ENCODE data around the gene RPL18A.

DNA sequence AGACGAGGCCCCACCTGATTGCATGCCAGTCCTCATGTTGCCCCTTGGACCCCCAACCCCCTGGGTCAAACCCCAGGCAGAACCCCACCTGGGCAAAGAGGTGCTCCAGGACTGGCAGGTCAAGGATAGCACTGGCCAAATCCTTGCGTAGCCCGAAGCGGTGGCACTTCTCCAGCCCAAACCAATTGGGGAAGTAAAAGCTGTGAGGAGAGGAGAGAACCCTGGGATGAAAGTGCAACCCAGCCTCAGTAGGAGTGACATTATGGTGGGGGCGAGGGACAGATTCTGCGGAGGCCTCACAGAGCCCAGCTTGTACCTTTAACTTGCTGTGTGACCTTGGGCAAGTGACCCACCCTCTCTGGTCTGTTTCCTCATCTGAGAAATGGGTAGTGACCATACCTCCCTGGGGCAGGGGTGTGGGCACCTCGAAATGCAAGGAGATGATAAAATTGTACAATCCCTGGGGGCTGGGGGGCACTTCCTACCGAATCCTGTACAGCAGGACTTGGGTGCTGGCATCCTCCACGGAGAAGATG lies 16.4 kb upstream of the RPL18A start:
- TF ChIP-seq, protein P1, sequence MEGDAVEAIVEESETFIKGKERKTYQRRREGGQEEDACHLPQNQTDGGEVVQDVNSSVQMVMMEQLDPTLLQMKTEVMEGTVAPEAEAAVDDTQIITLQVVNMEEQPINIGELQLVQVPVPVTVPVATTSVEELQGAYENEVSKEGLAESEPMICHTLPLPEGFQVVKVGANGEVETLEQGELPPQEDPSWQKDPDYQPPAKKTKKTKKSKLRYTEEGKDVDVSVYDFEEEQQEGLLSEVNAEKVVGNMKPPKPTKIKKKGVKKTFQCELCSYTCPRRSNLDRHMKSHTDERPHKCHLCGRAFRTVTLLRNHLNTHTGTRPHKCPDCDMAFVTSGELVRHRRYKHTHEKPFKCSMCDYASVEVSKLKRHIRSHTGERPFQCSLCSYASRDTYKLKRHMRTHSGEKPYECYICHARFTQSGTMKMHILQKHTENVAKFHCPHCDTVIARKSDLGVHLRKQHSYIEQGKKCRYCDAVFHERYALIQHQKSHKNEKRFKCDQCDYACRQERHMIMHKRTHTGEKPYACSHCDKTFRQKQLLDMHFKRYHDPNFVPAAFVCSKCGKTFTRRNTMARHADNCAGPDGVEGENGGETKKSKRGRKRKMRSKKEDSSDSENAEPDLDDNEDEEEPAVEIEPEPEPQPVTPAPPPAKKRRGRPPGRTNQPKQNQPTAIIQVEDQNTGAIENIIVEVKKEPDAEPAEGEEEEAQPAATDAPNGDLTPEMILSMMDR (IDR thresholded peaks at IDR 0.05) = no peak
- no peak for TF ChIP-seq CEBPB (IDR thresholded peaks at IDR 0.05)
